ENCODE data around the gene GPR4. TPM values are rescaled to one million over a fixed set of nuclear protein-coding genes. Genes with fewer than 3 reads are reported as not detected.

The GPR4 gene
- total and polyA plus RNA-seq, 2 of the 4 experiments (the other 2 are of a cell fraction), result 0.02 TPM; not detected in 1

DNA sequence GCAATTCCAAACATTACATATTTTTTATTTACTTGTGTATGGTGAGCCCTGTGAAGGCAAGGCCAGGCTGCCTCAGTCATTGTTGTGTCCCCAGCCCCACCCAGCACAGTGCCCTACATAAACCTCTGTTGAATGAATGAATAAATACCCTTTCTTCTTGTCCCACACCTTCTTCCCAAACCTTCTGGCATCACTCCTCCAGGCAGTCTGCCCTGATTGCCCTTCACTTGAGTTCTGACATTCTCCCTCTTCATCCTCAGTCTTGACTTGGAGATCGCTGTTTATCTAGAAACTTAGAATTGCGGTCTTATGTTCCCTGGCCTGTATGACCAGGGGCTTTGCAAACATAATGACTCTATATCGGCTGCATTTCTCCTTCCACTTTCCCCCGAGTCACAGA is 12.2 kb downstream of the GPR4 start:
- TF ChIP-seq RFX5 (IDR thresholded peaks at IDR 0.05; ENCODE audit: low read depth, low read length) (no peak), RCOR1 (IDR thresholded peaks at IDR 0.05; ENCODE audit: insufficient replicate concordance, low read length) (no peak), RAD21 (IDR thresholded peaks at IDR 0.05; ENCODE audit: low read length) (no peak), SMC3 (IDR thresholded peaks at IDR 0.05; ENCODE audit: low read depth, low read length) (no peak), BHLHE40 (IDR thresholded peaks at IDR 0.05; ENCODE audit: low read depth, low read length) (no peak), MAZ (IDR thresholded peaks at IDR 0.05; ENCODE audit: borderline replicate concordance, low read depth, low read length) (no peak), NFE2L2 (IDR thresholded peaks at IDR 0.05; ENCODE audit: low read depth, low read length) (no peak), CHD1 (IDR thresholded peaks at IDR 0.05; ENCODE audit: low read depth, low read length) (no peak)
- TF ChIP-seq, protein P1, sequence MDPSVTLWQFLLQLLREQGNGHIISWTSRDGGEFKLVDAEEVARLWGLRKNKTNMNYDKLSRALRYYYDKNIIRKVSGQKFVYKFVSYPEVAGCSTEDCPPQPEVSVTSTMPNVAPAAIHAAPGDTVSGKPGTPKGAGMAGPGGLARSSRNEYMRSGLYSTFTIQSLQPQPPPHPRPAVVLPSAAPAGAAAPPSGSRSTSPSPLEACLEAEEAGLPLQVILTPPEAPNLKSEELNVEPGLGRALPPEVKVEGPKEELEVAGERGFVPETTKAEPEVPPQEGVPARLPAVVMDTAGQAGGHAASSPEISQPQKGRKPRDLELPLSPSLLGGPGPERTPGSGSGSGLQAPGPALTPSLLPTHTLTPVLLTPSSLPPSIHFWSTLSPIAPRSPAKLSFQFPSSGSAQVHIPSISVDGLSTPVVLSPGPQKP (IDR thresholded peaks at IDR 0.05; ENCODE audit: borderline replicate concordance, low read depth, low read length), result no peak
- TF ChIP-seq, protein P2, sequence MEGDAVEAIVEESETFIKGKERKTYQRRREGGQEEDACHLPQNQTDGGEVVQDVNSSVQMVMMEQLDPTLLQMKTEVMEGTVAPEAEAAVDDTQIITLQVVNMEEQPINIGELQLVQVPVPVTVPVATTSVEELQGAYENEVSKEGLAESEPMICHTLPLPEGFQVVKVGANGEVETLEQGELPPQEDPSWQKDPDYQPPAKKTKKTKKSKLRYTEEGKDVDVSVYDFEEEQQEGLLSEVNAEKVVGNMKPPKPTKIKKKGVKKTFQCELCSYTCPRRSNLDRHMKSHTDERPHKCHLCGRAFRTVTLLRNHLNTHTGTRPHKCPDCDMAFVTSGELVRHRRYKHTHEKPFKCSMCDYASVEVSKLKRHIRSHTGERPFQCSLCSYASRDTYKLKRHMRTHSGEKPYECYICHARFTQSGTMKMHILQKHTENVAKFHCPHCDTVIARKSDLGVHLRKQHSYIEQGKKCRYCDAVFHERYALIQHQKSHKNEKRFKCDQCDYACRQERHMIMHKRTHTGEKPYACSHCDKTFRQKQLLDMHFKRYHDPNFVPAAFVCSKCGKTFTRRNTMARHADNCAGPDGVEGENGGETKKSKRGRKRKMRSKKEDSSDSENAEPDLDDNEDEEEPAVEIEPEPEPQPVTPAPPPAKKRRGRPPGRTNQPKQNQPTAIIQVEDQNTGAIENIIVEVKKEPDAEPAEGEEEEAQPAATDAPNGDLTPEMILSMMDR (conservative IDR thresholded peaks at IDR 0.05; ENCODE audit: low read depth, low read length), result no peak
- TF ChIP-seq, protein P3, sequence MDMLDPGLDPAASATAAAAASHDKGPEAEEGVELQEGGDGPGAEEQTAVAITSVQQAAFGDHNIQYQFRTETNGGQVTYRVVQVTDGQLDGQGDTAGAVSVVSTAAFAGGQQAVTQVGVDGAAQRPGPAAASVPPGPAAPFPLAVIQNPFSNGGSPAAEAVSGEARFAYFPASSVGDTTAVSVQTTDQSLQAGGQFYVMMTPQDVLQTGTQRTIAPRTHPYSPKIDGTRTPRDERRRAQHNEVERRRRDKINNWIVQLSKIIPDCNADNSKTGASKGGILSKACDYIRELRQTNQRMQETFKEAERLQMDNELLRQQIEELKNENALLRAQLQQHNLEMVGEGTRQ (IDR thresholded peaks at IDR 0.05; ENCODE audit: low read depth, low read length), result no peak
- Histone ChIP-seq H3K27ac (ENCODE audit: insufficient read depth, low read length) (no peak overlapping the region), H3K4me2 (ENCODE audit: low read depth, low read length) (no peak overlapping the region), H3K79me1 (ENCODE audit: low read depth in 1 of 2, low read length in 2 of 2) (no peaks in the 10 kb centered on the region), H2AFZ (replicated peaks; ENCODE audit: low read length, poor library complexity) (no peak overlapping the region), H2AK5ac (ENCODE audit: low read depth, low read length) (no peak overlapping the region), H2BK15ac (ENCODE audit: low read depth, low read length) (no peak overlapping the region), H3K4ac (ENCODE audit: low read depth, low read length) (no peak overlapping the region), H3K9me1 (ENCODE audit: insufficient read depth, low read length) (no peaks in the 10 kb centered on the region), H3K36me3 (ENCODE audit: control insufficient read depth, insufficient read depth, low read length) (no peaks in the 10 kb centered on the region), H4K8ac (ENCODE audit: low read depth in 2 of 2, low read length in 2 of 2) (no peak overlapping the region), H2BK120ac (ENCODE audit: low read depth, low read length) (no peak overlapping the region), H4K5ac (ENCODE audit: low read depth, low read length) (no peak overlapping the region), H3K4me1 (ENCODE audit: control insufficient read depth, insufficient read depth, low read length) (0 out of 2 replicates have a peak, but pooled peaks cover 1% of the 10 kb centered on the region), H3K9me3 (ENCODE audit: control insufficient read depth, insufficient read depth, low read length) (no peaks in the 10 kb centered on the region), H3K23ac (ENCODE audit: low read depth, low read length) (no peak overlapping the region), H3K4me3 (ENCODE audit: insufficient read depth, low read depth, low read length) (no peak overlapping the region), H4K91ac (ENCODE audit: insufficient read depth, low read depth, low read length) (no peak overlapping the region), H4K20me1 (ENCODE audit: insufficient read depth, low read length) (no peaks in the 10 kb centered on the region), H3K14ac (replicated peaks; ENCODE audit: low read depth, low read length) (no peak overlapping the region), H3K9ac (ENCODE audit: low read depth, low read length) (no peak overlapping the region), H3K56ac (ENCODE audit: extremely low read depth, insufficient read depth, low read length) (no peak overlapping the region), H2BK20ac (ENCODE audit: low read depth, low read length) (no peak overlapping the region), H2BK5ac (ENCODE audit: low read depth, low read length, poor library complexity, severe bottlenecking) (no peak overlapping the region), H2AK9ac (replicated peaks; ENCODE audit: low read depth, low read length, poor library complexity) (no peak overlapping the region), H3K27me3 (ENCODE audit: control insufficient read depth, insufficient read depth, low read length) (peaks cover 4% of the 10 kb centered on the region; the same call in 1 of the 2 replicates), H3K18ac (ENCODE audit: low read depth, low read length) (no peak overlapping the region)
- in situ Hi-C loops (cut with MboI; ENCODE audit: low sequenced_read_pairs), result no loop called here
- DNase-seq (no peak), ATAC-seq (ENCODE audit: low read depth) (no peak)
- dilution Hi-C loops (cut with HindIII; ENCODE audit: low sequenced_read_pairs, unreplicated experiment), result no loop called here
- BruUV-seq (replicated peaks), result no TSS peak
- 100% methylated on average over 1 of the region's 4 CpGs; no CpG with 5 or more reads in 1 of the 2 experiments for WGBS, 2 experiments (ENCODE audit: extremely low coverage in 2 of 2, insufficient read length in 1 of 2)
- CTCF ChIA-PET, result no interaction called here
- intact Hi-C loops (cut with micrococcal nuclease), result no loop called here
- POLR2A ChIA-PET (ENCODE audit: unreplicated experiment), result no interaction called here
